ES-I3 (cell line): ENCODE results near the gene NEK4.

ENCODE experiments used
- H3K36me3 ChIP-seq: 2 replicates; pipeline ENCODE4 v1.6.1; 2013; ENCODE audit warnings: mild to moderate bottlenecking, low read length, control low read depth, moderate library complexity; ENCODE audit not compliant: insufficient read depth
- H3K4me1 ChIP-seq: 2 replicates; pipeline ENCODE4 v1.6.1; 2013; ENCODE audit warnings: mild to moderate bottlenecking, control low read depth, low read length; ENCODE audit not compliant: insufficient read depth
- H3K9ac ChIP-seq: 2 replicates; pipeline ENCODE4 v1.6.1; 2013; ENCODE audit warnings: low read depth, mild to moderate bottlenecking, low read length, moderate library complexity
- H3K9me3 ChIP-seq: 2 replicates; pipeline ENCODE4 v1.6.1; 2013; ENCODE audit warnings: mild to moderate bottlenecking, low read length, moderate library complexity; ENCODE audit not compliant: control insufficient read depth, insufficient read depth

Gene NEK4

GRCh38 chr3:52719618-52720017 lies 51.1 kb downstream of the NEK4 start:
- Histone ChIP-seq H3K9ac (no peak overlapping the region), H3K4me1 (no peaks in the 10 kb centered on the region), H3K9me3 (no peaks in the 10 kb centered on the region), H3K36me3 (no peaks in the 10 kb centered on the region)

DNA sequence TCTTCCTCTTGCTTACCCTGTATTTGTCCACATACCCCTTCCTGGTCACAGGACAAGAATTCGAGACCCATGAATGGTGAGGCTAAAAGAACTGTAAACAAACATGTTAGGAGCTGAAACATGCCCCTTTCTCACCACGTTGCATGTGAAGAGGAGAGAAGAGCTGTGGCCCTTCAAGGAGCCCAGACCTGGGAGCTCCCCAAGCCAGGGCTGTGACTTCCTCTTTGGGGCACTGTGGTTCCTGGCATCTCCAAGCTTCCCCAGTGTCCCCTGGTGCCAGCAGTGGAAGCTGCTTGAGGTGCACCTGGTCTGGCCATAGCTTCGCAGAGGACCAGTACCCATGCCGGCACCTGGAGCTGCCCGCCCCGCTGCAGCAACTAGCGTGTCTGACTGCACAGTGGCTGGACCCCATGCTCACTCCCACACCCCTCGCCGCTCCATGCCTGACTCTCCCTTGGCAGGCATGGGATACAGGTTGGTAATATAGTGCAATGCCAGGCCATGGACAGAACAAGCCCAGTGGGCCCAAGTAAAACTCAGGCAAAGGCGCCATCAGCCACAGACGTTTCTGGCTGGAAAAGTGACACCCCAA lies 54.9 kb downstream of the NEK4 start:
- no peak overlapping the region for H3K9ac ChIP-seq
- H3K36me3 ChIP-seq, result no peaks in the 10 kb centered on the region
- no peaks in the 10 kb centered on the region for H3K9me3 ChIP-seq
- H3K4me1 ChIP-seq, result no peaks in the 10 kb centered on the region

GRCh38 chr3:52714335-52715302 lies 56.1 kb downstream of the NEK4 start:
- H3K9me3 ChIP-seq, result no peaks in the 10 kb centered on the region
- peak overlapping the region; percentile 61; the same call in 1 of the 2 replicates for H3K9ac ChIP-seq
- H3K4me1 ChIP-seq, result no peaks in the 10 kb centered on the region
- H3K36me3 ChIP-seq, result no peaks in the 10 kb centered on the region

GRCh38 chr3:52712291-52713212 lies 58.2 kb downstream of the NEK4 start:
- Histone ChIP-seq H3K4me1 (0 out of 2 replicates have a peak, but pooled peaks cover under 1% of the 10 kb centered on the region), H3K36me3 (no peaks in the 10 kb centered on the region), H3K9ac (no peak overlapping the region), H3K9me3 (no peaks in the 10 kb centered on the region)

GRCh38 chr3:52710512-52710911 lies 60.2 kb downstream of the NEK4 start:
- Histone ChIP-seq H3K36me3 (no peaks in the 10 kb centered on the region), H3K9me3 (no peaks in the 10 kb centered on the region), H3K9ac (no peak overlapping the region), H3K4me1 (peaks cover 3% of the 10 kb centered on the region; the same call in 1 of the 2 replicates)

GRCh38 chr3:52707585-52707984 lies 63.2 kb downstream of the NEK4 start:
- Histone ChIP-seq H3K9me3 (no peaks in the 10 kb centered on the region), H3K4me1 (peaks cover 3% of the 10 kb centered on the region), H3K9ac (no peak overlapping the region), H3K36me3 (no peaks in the 10 kb centered on the region)

DNA sequence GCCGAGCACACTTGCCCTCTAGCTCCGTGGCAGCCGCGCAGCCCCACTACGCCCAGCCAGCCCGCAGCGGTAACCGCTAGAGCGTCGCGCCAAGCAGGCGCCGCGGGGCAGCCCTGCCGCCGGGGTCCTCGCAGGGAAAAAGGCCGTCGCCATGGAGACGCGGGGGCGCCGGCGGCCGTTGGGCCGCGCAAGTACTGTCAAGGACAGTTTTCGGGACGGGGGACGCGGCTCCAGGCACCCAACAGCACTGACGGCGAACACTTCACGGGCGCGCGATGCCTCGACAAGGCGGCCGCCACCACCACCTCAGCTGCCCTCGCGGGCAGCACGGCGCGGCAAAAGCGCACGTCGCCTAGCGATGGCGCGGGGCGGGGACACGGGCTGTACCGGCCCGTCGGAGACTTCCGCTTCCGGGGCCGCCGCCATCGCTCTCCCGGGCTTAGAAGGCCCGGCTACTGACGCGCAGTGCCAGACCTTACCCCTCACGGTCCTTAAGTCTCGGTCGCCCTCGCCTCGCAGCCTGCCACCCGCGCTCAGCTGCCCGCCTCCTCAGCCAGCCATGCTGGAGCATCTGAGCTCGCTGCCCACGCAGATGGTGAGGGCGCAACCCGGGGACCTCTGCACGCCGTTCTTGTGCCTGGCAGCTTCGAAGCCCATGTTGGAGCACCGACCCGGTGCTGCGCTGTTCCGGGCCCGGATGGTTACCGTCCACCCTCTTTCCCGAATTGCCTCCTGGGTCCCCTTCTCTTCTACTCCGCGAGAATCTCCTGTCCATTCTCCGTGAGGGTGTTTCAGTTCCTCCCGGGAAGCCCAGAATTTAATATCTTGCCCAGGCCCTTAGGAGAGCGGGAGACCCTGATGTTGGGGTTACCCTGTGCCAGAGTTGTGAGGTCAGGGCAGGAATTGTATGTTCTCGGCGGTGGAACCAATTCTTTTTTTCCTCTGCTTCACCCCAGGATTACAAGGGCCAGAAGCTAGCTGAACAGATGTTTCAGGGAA lies 64.8 kb downstream of the NEK4 start, which contains the start of the genes GLT8D1 and SPCS1:
TSS of gene GLT8D1 (minus strand) at position 104 of the 999 bp plus-strand sequence. CDS start 5,331 bp downstream, outside the sequence.
TSS of gene SPCS1 (plus strand) at position 419 of the 999 bp plus-strand sequence. CDS start at position 560, 141 bp downstream.
- Histone ChIP-seq H3K4me1 (peaks cover 3% of the 10 kb centered on the region), H3K9ac (peak within 1 kb of the TSS; percentile 95), H3K36me3 (no peaks in the 10 kb centered on the region), H3K9me3 (no peaks in the 10 kb centered on the region)

DNA sequence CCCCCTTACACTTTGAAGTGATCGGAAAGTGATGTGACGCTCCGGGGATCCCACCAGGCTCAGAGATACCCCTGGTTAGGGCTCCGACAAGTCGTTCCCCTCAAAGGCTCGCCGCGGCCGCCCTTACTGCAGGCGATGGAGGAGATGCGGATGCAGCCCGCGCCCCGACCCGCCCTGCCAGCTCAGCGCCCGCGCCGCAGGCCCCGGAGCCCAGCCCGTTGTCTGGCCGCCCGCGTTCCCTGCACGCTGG lies 65.4 kb downstream of the NEK4 start:
- no peaks in the 10 kb centered on the region for H3K36me3 ChIP-seq
- H3K4me1 ChIP-seq, result peaks cover 3% of the 10 kb centered on the region
- H3K9me3 ChIP-seq, result no peaks in the 10 kb centered on the region
- H3K9ac ChIP-seq, result peak overlapping the region; percentile 95

DNA sequence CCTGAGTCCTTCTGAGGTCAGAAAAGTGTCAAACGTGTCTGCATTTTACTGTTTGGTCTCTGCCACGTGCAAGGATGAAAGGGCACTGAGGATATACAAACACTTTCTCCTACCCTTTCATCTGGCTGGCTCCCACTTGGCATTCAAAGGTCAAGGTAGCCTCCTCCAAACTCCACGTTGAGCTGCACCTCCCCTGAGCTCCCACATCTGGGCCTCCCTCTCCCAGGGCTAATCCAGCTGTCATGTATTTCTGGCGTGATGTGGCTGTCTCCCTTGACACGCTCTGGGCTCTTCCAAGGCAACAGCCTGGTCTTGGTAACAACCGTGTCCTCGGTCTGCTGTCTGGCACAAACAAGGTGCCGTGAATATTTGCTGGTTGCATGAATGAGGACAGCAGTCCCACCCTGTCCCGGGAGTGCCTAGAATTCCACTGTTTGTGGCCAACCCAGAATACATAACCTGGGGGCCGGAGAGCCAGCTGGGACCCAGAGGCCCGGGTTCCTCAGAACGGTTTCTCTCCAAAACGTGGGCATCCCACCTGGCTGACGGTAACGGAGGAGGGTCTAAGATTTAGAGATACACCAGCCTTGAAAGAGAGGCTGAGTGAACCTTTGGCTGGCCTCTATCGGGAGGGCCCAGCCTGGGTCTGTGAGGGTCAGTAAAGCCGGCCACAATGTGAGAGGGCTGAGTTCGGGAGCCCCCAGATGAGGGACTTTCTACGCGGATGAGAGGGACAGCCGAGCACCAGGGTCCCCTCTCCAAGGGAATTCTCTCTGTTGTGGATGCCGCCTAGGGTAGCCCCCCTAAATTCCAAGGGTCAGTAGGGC lies 65.9 kb downstream of the NEK4 start:
- Histone ChIP-seq H3K9ac (peak overlapping the region; percentile 95), H3K9me3 (no peaks in the 10 kb centered on the region), H3K36me3 (no peaks in the 10 kb centered on the region), H3K4me1 (peaks cover 3% of the 10 kb centered on the region)

GRCh38 chr3:52703341-52703740 lies 67.4 kb downstream of the NEK4 start:
- no peaks in the 10 kb centered on the region for H3K9me3 ChIP-seq
- peaks cover 3% of the 10 kb centered on the region for H3K4me1 ChIP-seq
- no peak overlapping the region for H3K9ac ChIP-seq
- no peaks in the 10 kb centered on the region for H3K36me3 ChIP-seq

DNA sequence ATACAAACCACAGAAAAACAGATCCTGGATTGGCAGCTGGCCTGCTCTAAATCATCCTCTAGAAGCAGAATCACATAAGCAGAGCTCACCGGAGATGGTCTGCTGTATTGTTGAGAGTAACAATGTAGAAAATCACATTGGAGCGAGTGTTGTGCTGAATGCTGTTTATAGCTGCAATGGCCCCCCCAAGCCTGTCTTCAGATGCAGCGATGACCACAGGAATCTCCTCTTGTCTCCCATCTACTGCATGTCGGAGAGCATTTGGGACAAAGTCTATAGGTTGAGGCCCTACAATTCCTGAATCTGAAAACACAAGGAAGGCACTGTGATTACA lies 73.1 kb downstream of the NEK4 start:
- Histone ChIP-seq H3K9ac (no peak overlapping the region), H3K4me1 (no peaks in the 10 kb centered on the region), H3K36me3 (peaks cover 21% of the 10 kb centered on the region), H3K9me3 (no peaks in the 10 kb centered on the region)

- H3K36me3 ChIP-seq, result peaks cover 23% of the 10 kb centered on the region
- H3K4me1 ChIP-seq, result no peaks in the 10 kb centered on the region
- H3K9me3 ChIP-seq, result no peaks in the 10 kb centered on the region
- no peak overlapping the region for H3K9ac ChIP-seq
Observed at GRCh38 chr3:52696830-52697631, 73.7 kb downstream of the NEK4 start.
